Uterus (tissue), 4 donors: ENCODE results near the gene LYVE1. TPM values are rescaled to one million over a fixed set of nuclear protein-coding genes. Genes with fewer than 3 reads are reported as not detected.
A peak's percentile ranks its signal among the peaks of the same experiment; 100 is the strongest.

Experiments
- DNase-seq, 2 donors: peaks; one replicate each; pipeline ENCODE4 v3.0.0-alpha.2; 2019 to 2020
- H3K27ac ChIP-seq, 2 donors: fragments of 200-600 bp; sonication (generic); 1 replicate in 1 of 2; 2 replicates in 1 of 2; pipeline ENCODE4 v1.5.1; 2016 to 2018
- H3K27me3 ChIP-seq, 2 donors: fragments of 200-600 bp; sonication (generic); one replicate each; pipeline ENCODE4 v1.5.1; 2018 to 2019; ENCODE audit warnings: control low read depth in 1 of 2
- H3K36me3 ChIP-seq, 2 donors: fragments of 200-600 bp; sonication (generic); one replicate each; pipeline ENCODE4 v1.5.1; 2019; ENCODE audit warnings: control low read depth in 1 of 2
- H3K4me1 ChIP-seq, 2 donors: fragments of 200-600 bp; sonication (generic); one replicate each; pipeline ENCODE4 v1.5.1; 2018 to 2019; ENCODE audit warnings: control low read depth in 1 of 2
- H3K4me3 ChIP-seq, 2 donors: fragments of 200-600 bp; sonication (generic); 1 replicate in 1 of 2; 2 replicates in 1 of 2; pipeline ENCODE4 v1.5.1; 2018 to 2019; ENCODE audit warnings: mild to moderate bottlenecking in 1 of 2
- H3K9me3 ChIP-seq, 2 donors: fragments of 200-600 bp; sonication (generic); one replicate each; pipeline ENCODE4 v1.5.1; 2019; ENCODE audit warnings: control low read depth in 1 of 2
- POLR2A ChIP-seq, 2 donors: fragments of 450-650 bp; IDR thresholded peaks; one replicate each; pipeline ENCODE4 v1.6.1; 2016; ENCODE audit warnings: antibody characterized with exemption in 2 of 2, mild to moderate bottlenecking in 1 of 2, moderate library complexity in 1 of 2
- intact Hi-C: fragments of 100-400 bp; cut with DNase I; formaldehyde crosslinking; loops from one replicate; pipeline ENCODE4 v1.15.1; 2023; ENCODE audit warnings: low total_unique reads
- total RNA-seq, 4 donors: library from RNA; depleted of rRNA in 3 of 4; stranded (reverse); fragments of >200 nt in 3 of 4; gene quantifications; one replicate each; pipeline versions ENCODE4 v1.1.0 to v1.2.4, GENCODE V29; 2014 to 2023
- TF ChIP-seq, protein P1 (sequence below), 4 experiments: fragments of 200-600 bp in 2 of 4; fragments of 450-650 bp in 2 of 4; sonication (generic) in 2 of 4; IDR thresholded peaks; one replicate each; pipeline ENCODE4 v1.5.1; 2016 to 2019; ENCODE audit warnings: antibody characterized with exemption in 4 of 4, mild to moderate bottlenecking in 2 of 4, moderate library complexity in 1 of 4
- donor health status: DM: yes; HTN: yes; CAD: no.

Gene LYVE1
- total RNA-seq, 4 donors from 2014 or later = 12.8 to 154 (median 44.0) TPM

DNA sequence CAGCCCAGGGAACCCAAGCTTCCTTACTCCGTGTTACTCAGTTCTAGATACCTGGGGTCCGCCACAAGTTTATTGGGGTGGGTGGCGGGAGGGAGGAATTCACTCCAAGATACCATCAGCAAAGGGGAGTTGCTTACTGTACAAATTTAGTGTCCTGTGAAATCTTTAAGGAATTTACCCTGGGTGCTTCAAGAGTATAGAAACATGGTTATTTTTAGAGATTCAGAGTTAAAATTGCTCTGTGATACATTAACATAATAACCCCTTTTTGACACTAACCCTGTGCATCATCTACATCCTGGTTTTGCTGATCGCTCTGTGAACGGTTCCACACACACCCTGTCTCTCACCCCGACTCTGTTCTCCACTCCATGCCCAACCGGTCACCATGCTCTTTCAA, 18.9 kb upstream of the LYVE1 start:
- intact Hi-C loops = no loop called here
- H3K4me1 ChIP-seq = peaks cover 9 to 12% of the 10 kb centered on the region in 2 donors
- H3K36me3 ChIP-seq = no peaks in the 10 kb centered on the region

DNA sequence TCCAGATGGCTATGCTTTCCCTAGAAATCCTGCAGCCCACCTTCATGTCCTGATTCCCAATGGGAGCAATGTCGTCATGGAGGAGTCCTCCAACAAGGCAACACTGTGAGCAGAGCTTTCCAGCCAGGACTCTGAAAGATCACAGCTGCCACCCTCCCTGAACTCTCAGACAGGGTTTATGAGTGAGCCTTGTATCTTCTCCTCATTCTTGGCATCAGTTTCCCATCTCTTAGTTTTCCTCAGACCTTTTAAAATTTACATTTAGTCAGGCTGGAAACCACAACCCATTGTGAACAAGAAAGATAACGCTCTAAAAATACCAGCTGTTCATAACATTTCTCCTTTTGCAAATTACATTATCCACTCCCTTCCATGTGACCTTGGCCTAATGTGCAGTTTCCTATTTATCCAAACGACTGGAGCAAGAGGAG, 15.6 kb upstream of the LYVE1 start:
- H3K4me1 ChIP-seq = peaks cover 9 to 12% of the 10 kb centered on the region in 2 donors
- peak overlapping the region; percentile 50 to 78 for H3K27ac ChIP-seq

More for the DNA sequence above, 18.9 kb upstream of the LYVE1 start:
- TF ChIP-seq POLR2A (IDR thresholded peaks at IDR 0.05) = no peak
- TF ChIP-seq, protein P1, sequence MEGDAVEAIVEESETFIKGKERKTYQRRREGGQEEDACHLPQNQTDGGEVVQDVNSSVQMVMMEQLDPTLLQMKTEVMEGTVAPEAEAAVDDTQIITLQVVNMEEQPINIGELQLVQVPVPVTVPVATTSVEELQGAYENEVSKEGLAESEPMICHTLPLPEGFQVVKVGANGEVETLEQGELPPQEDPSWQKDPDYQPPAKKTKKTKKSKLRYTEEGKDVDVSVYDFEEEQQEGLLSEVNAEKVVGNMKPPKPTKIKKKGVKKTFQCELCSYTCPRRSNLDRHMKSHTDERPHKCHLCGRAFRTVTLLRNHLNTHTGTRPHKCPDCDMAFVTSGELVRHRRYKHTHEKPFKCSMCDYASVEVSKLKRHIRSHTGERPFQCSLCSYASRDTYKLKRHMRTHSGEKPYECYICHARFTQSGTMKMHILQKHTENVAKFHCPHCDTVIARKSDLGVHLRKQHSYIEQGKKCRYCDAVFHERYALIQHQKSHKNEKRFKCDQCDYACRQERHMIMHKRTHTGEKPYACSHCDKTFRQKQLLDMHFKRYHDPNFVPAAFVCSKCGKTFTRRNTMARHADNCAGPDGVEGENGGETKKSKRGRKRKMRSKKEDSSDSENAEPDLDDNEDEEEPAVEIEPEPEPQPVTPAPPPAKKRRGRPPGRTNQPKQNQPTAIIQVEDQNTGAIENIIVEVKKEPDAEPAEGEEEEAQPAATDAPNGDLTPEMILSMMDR (IDR thresholded peaks at IDR 0.05) = no peak
- DNase-seq = no peak
- Histone ChIP-seq H3K27ac (peak overlapping the region; percentile 49 to 78), H3K27me3 (no peaks in the 10 kb centered on the region), H3K4me3 (no peak overlapping the region), H3K9me3 (no peaks in the 10 kb centered on the region)

GRCh38 chr11:10581481-10582019, 13.1 kb upstream of the LYVE1 start:
- Histone ChIP-seq H3K36me3 (no peaks in the 10 kb centered on the region), H3K4me1 (peaks cover 9 to 11% of the 10 kb centered on the region in 2 donors)
- intact Hi-C loops = no loop called here

More for the DNA sequence above, 15.6 kb upstream of the LYVE1 start:
- H3K4me3 ChIP-seq = no peak overlapping the region
- DNase-seq = peak; percentile 57 to 58
- intact Hi-C loops = no loop called here
- H3K9me3 ChIP-seq = no peaks in the 10 kb centered on the region
- no peaks in the 10 kb centered on the region for H3K27me3 ChIP-seq
- no peaks in the 10 kb centered on the region for H3K36me3 ChIP-seq
- TF ChIP-seq POLR2A (IDR thresholded peaks at IDR 0.05) = no peak
- TF ChIP-seq, protein P1 (IDR thresholded peaks at IDR 0.05) = no peak

GRCh38 chr11:10580623-10581022, 12.2 kb upstream of the LYVE1 start:
- H3K27ac ChIP-seq = peak overlapping the region in 1 of 2 donors; percentile 32
- TF ChIP-seq POLR2A (IDR thresholded peaks at IDR 0.05) = no peak
- TF ChIP-seq, protein P1 (IDR thresholded peaks at IDR 0.05) = no peak
- H3K27me3 ChIP-seq = no peaks in the 10 kb centered on the region
- H3K4me1 ChIP-seq = peaks cover 2 to 9% of the 10 kb centered on the region in 2 donors
- no peaks in the 10 kb centered on the region for H3K9me3 ChIP-seq
- H3K4me3 ChIP-seq = no peak overlapping the region
- no peak for DNase-seq
- intact Hi-C loops = no loop called here
- H3K36me3 ChIP-seq = no peaks in the 10 kb centered on the region

More at GRCh38 chr11:10581481-10582019, 13.1 kb upstream of the LYVE1 start:
- Histone ChIP-seq H3K27me3 (no peaks in the 10 kb centered on the region), H3K27ac (peak overlapping the region; percentile 32), H3K9me3 (no peaks in the 10 kb centered on the region), H3K4me3 (no peak overlapping the region)
- DNase-seq = no peak
- TF ChIP-seq, protein P1 (IDR thresholded peaks at IDR 0.05) = no peak
- no peak for TF ChIP-seq POLR2A (IDR thresholded peaks at IDR 0.05)

DNA sequence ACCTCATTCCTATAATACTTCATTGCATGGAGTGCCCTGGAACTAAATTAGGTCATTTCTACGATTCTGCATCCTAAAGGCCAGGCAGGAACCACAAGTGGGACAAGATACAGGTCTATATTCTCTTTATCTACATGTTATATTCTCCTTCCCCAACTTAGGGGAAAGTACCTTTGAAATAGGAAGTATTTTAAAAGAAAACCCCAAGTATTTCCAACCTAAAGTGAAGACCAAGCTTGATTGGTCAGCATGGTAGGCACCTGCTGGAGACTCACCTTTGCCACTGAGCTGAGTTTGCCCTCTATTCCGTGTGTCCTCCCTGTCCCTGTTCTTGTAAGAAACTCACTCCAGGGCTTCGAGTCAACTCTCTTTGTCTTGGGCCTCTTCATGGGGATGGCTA, 11.2 kb upstream of the LYVE1 start:
- H3K27ac ChIP-seq = no peak overlapping the region

More for the DNA sequence above, 11.2 kb upstream of the LYVE1 start:
- DNase-seq = no peak
- Histone ChIP-seq H3K27me3 (no peaks in the 10 kb centered on the region), H3K4me1 (peaks cover 0 to 5% of the 10 kb centered on the region in 2 donors), H3K36me3 (no peaks in the 10 kb centered on the region), H3K4me3 (no peak overlapping the region), H3K9me3 (no peaks in the 10 kb centered on the region)
- intact Hi-C loops = no loop called here
- TF ChIP-seq, protein P1 (IDR thresholded peaks at IDR 0.05) = no peak
- TF ChIP-seq POLR2A (IDR thresholded peaks at IDR 0.05) = no peak
